Fibroblast of lung (primary cell): ENCODE data around the gene ADCY5.

Source experiments
- CTCF ChIP-seq, 2 donors: IDR thresholded peaks in 1 of 2; conservative IDR thresholded peaks in 1 of 2; 1 replicate in 1 of 2; 2 replicates in 1 of 2; pipeline ENCODE4 v1.5.1; 2011 to 2012; ENCODE audit warnings: low read length in 2 of 2, control low read depth in 1 of 2, inconsistent platforms in 1 of 2, low read depth in 1 of 2, mild to moderate bottlenecking in 1 of 2
- EZH2 ChIP-seq: IDR thresholded peaks from 2 replicates; pipeline ENCODE4 v1.5.1; 2012; ENCODE audit warnings: low read length, control low read depth, mild to moderate bottlenecking; ENCODE audit errors: missing control alignments

- TF ChIP-seq CTCF (conservative IDR thresholded peaks at IDR 0.05 in 1 of 2, IDR thresholded peaks at IDR 0.05 in 1 of 2; ENCODE audit: low read depth in 1 of 2, low read length in 2 of 2) (no peak), EZH2 (no peak)
Measured at GRCh38 chr3:123343296-123344174, 105.4 kb downstream of the ADCY5 start.
